KMS-11 (cell line): ENCODE data around the gene KIAA1755.

Experiments used
- H2AFZ ChIP-seq: fragments of 200-600 bp; sonication (generic); 2 replicates; pipeline ENCODE4 v1.6.1; 2016; ENCODE audit warnings: antibody characterized with exemption, mixed run types, low read depth
- H3K27ac ChIP-seq: fragments of 200-600 bp; sonication (generic); 2 replicates; pipeline ENCODE4 v1.6.1; 2016; ENCODE audit warnings: mild to moderate bottlenecking, mixed run types
- H3K27me3 ChIP-seq: fragments of 200-600 bp; sonication (generic); 2 replicates; pipeline ENCODE4 v1.6.1; 2017; ENCODE audit warnings: mild to moderate bottlenecking, low read depth, mixed run types, moderate library complexity; ENCODE audit not compliant: insufficient read depth
- H3K36me3 ChIP-seq: fragments of 200-600 bp; sonication (generic); 2 replicates; pipeline ENCODE4 v1.6.1; 2017; ENCODE audit warnings: mild to moderate bottlenecking, mixed run types; ENCODE audit not compliant: insufficient read depth
- H3K4me1 ChIP-seq: fragments of 200-600 bp; sonication (generic); 2 replicates; pipeline ENCODE4 v1.6.1; 2016; ENCODE audit warnings: mild to moderate bottlenecking, low read depth, mixed run types; ENCODE audit not compliant: poor library complexity, severe bottlenecking
- H3K4me2 ChIP-seq: fragments of 200-600 bp; sonication (generic); 2 replicates; pipeline ENCODE4 v1.7.0; 2016; ENCODE audit warnings: mild to moderate bottlenecking, mixed run types
- H3K4me3 ChIP-seq: fragments of 200-600 bp; sonication (generic); IDR thresholded peaks from 2 replicates; pipeline ENCODE4 v1.6.1; 2017; ENCODE audit warnings: low read depth, low read length, mixed read lengths; ENCODE audit not compliant: insufficient read depth
- H3K79me2 ChIP-seq: fragments of 200-600 bp; sonication (generic); 2 replicates; pipeline ENCODE4 v1.6.1; 2016; ENCODE audit warnings: low read depth, mixed run types; ENCODE audit not compliant: insufficient read depth
- H3K9ac ChIP-seq: fragments of 200-600 bp; sonication (generic); 2 replicates; pipeline ENCODE4 v1.6.1; 2016; ENCODE audit warnings: mild to moderate bottlenecking, mixed run types
- H4K20me1 ChIP-seq: fragments of 200-600 bp; sonication (generic); 2 replicates; pipeline ENCODE4 v1.6.1; 2016; ENCODE audit warnings: mild to moderate bottlenecking, mixed run types; ENCODE audit not compliant: insufficient read depth
- CTCF ChIP-seq: fragments of 200-600 bp; sonication (generic); conservative IDR thresholded peaks from 2 replicates; pipeline ENCODE4 v1.6.1; 2017; ENCODE audit warnings: low read depth, mild to moderate bottlenecking, antibody characterized with exemption, low read length, moderate library complexity, mixed read lengths

The KIAA1755 gene

GRCh38 chr20:38194971-38195504, 65.5 kb downstream of the KIAA1755 start:
- Histone ChIP-seq H3K36me3 (no peaks in the 10 kb centered on the region), H3K79me2 (no peaks in the 10 kb centered on the region), H2AFZ (no peak overlapping the region), H3K9ac (no peak overlapping the region), H3K27ac (no peak overlapping the region), H3K4me2 (no peak overlapping the region), H3K27me3 (no peaks in the 10 kb centered on the region), H4K20me1 (no peaks in the 10 kb centered on the region), H3K4me1 (no peaks in the 10 kb centered on the region), H3K4me3 (no peak overlapping the region)
- TF ChIP-seq CTCF: no peak

GRCh38 chr20:38193586-38194105, 66.9 kb downstream of the KIAA1755 start:
- Histone ChIP-seq H3K79me2 (no peaks in the 10 kb centered on the region), H3K4me2 (no peak overlapping the region), H3K36me3 (no peaks in the 10 kb centered on the region), H2AFZ (no peak overlapping the region), H4K20me1 (no peaks in the 10 kb centered on the region), H3K27me3 (no peaks in the 10 kb centered on the region), H3K4me1 (no peaks in the 10 kb centered on the region), H3K4me3 (no peak overlapping the region), H3K9ac (no peak overlapping the region), H3K27ac (no peak overlapping the region)
- no peak for TF ChIP-seq CTCF

GRCh38 chr20:38192323-38192885, 68.1 kb downstream of the KIAA1755 start:
- H3K27me3 ChIP-seq: no peaks in the 10 kb centered on the region
- no peak overlapping the region for H2AFZ ChIP-seq
- no peaks in the 10 kb centered on the region for H4K20me1 ChIP-seq
- no peaks in the 10 kb centered on the region for H3K36me3 ChIP-seq
- no peaks in the 10 kb centered on the region for H3K4me1 ChIP-seq
- H3K4me2 ChIP-seq: no peak overlapping the region
- H3K4me3 ChIP-seq: no peak overlapping the region
- H3K9ac ChIP-seq: no peak overlapping the region
- no peak for TF ChIP-seq CTCF
- no peaks in the 10 kb centered on the region for H3K79me2 ChIP-seq
- no peak overlapping the region for H3K27ac ChIP-seq

- Histone ChIP-seq H3K27ac (no peak overlapping the region), H2AFZ (no peak overlapping the region), H3K4me3 (no peak overlapping the region), H3K27me3 (no peaks in the 10 kb centered on the region), H3K4me1 (no peaks in the 10 kb centered on the region), H3K9ac (no peak overlapping the region), H3K79me2 (no peaks in the 10 kb centered on the region), H3K4me2 (no peak overlapping the region), H3K36me3 (no peaks in the 10 kb centered on the region), H4K20me1 (no peaks in the 10 kb centered on the region)
- no peak for TF ChIP-seq CTCF
Measured at GRCh38 chr20:38191654-38192053, 68.9 kb downstream of the KIAA1755 start.
